ENCODE results near the gene GSTO1. TPM values are rescaled to one million over a fixed set of nuclear protein-coding genes. Genes with fewer than 3 reads are reported as not detected.

The GSTO1 gene
- total and polyA plus RNA-seq, 3 donors from 2014 or later = 10.0 to 35.2 (median 16.4) TPM

DNA sequence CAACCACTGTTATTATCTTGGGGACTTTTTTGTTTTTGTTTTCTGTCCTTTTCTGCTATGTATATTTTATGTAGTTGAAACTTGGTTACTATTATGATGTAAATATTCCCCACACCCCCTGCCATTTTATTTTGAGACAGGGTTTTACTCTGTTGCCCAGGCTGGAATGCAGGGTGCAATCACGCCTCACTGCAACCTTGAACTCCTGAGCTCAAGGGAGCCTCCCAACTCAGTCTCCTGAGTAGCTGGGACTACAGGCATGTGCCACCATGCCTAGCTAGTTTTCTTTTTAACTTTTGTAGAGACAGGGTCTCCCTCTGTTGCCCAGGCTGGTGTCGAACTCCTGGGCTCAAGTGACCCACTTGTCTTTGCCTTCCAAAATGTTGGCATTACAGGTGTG is 32.2 kb downstream of the GSTO1 start:
- Histone ChIP-seq H3K36me3 (ENCODE audit: low read depth, missing control alignments) (no peaks in the 10 kb centered on the region), H3K4me1 (peaks cover 4% of the 10 kb centered on the region), H3K27me3 (no peaks in the 10 kb centered on the region), H3K27ac (no peak overlapping the region), H3K4me3 (no peak overlapping the region), H3K9me3 (no peaks in the 10 kb centered on the region)
- TF ChIP-seq POLR2A (IDR thresholded peaks at IDR 0.05) = no peak
- TF ChIP-seq, protein P1, sequence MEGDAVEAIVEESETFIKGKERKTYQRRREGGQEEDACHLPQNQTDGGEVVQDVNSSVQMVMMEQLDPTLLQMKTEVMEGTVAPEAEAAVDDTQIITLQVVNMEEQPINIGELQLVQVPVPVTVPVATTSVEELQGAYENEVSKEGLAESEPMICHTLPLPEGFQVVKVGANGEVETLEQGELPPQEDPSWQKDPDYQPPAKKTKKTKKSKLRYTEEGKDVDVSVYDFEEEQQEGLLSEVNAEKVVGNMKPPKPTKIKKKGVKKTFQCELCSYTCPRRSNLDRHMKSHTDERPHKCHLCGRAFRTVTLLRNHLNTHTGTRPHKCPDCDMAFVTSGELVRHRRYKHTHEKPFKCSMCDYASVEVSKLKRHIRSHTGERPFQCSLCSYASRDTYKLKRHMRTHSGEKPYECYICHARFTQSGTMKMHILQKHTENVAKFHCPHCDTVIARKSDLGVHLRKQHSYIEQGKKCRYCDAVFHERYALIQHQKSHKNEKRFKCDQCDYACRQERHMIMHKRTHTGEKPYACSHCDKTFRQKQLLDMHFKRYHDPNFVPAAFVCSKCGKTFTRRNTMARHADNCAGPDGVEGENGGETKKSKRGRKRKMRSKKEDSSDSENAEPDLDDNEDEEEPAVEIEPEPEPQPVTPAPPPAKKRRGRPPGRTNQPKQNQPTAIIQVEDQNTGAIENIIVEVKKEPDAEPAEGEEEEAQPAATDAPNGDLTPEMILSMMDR (IDR thresholded peaks at IDR 0.05) = no peak
- DNase-seq = no peak
- WGBS, 2 donors = 80 to 84% methylated on average over 2 of the region's 2 CpGs
- intact Hi-C loops (cut with DNase I; ENCODE audit: low total_unique reads) = no loop called here

DNA sequence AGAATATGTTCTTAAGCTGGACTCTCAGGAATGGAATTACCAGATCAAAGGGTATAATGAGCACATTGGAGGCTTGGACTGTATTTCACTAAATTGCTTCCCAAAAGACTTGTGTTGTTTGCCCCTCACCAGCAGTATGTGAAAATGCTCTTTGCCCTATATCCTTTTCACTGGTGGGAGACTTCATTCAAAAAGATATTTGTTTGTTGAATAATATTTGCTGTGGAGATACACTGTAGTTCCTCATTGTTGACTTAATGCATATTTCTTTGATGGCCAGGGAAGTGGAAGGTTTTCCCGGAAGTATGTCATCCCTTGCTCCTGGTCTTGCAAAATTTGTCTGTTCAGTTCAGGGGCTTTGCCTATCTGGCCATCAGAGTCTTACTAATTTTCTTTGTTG is 33.7 kb downstream of the GSTO1 start:
- no peak for TF ChIP-seq POLR2A (IDR thresholded peaks at IDR 0.05)
- TF ChIP-seq, protein P1 (IDR thresholded peaks at IDR 0.05) = no peak
- H3K27ac ChIP-seq = no peak overlapping the region
- H3K9me3 ChIP-seq = no peaks in the 10 kb centered on the region
- WGBS, 2 donors = 58 to 76% methylated on average over 1 of the region's 1 CpG
- no peak for DNase-seq
- H3K27me3 ChIP-seq = no peaks in the 10 kb centered on the region
- H3K4me3 ChIP-seq = no peak overlapping the region
- H3K36me3 ChIP-seq (ENCODE audit: low read depth, missing control alignments) = no peaks in the 10 kb centered on the region
- intact Hi-C loops (cut with DNase I; ENCODE audit: low total_unique reads) = no loop called here
- H3K4me1 ChIP-seq = peaks cover 4% of the 10 kb centered on the region

DNA sequence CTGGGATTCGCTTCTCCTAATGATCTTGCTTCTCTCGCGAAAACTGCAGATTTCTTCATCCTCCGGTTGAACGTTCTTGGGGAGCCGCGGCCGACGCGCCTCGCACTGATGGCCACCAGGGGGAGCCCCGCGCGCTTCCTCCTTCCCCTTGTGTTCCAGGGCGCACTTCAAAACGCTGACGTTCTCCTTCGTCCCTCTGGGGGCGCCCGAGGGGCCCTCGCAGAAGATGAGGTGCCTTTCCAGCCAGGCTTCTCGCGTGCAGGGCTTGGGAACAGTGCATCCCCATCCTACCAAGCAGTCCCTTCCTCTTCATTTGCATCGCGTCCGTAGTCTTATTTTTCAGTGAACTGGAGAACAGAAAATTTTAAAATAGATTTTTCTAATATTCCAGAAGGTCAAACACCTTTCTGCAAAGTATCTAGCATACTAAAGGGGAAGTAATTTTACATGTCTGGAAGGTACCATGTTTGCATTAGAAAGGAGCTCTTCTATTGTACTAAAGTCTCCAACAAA is 36.8 kb downstream of the GSTO1 start:
- 0 to 1% methylated on average over 22 to 26 of the region's 26 CpGs for WGBS, 2 donors
- Histone ChIP-seq H3K9me3 (no peaks in the 10 kb centered on the region), H3K27me3 (no peaks in the 10 kb centered on the region), H3K36me3 (ENCODE audit: low read depth, missing control alignments) (no peaks in the 10 kb centered on the region), H3K27ac (no peak overlapping the region), H3K4me3 (no peak overlapping the region), H3K4me1 (peaks cover 4% of the 10 kb centered on the region)
- DNase-seq = peak; percentile 94
- no peak for TF ChIP-seq POLR2A (IDR thresholded peaks at IDR 0.05)
- TF ChIP-seq, protein P1 (IDR thresholded peaks at IDR 0.05) = peak; percentile 99 to 100 (median 99)
- intact Hi-C loops (cut with DNase I; ENCODE audit: low total_unique reads) = loop anchor here (5.0 kb wide), 1 partner anchor 61 kb away; the partner anchor contains the start of gene CFAP58

DNA sequence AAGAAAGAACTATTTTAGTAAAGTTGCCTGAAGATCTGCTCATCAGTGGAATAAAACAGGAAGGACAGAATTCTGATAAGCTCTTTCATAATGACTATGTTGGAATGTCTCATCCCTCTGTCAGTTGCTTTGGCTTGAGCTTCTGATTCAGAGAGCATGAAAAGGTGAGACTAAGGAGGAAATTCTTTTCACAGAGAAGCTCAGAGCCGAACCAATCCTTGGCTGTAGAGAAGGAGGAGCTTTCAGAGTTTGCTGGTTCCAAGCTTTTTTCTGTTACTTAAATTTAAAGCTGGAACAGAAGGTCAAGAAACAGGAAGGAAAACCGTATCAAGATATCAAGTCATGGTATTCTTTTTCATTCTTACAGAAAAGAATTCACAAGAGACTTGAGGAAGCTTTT is 38.3 kb downstream of the GSTO1 start:
- Histone ChIP-seq H3K4me3 (no peak overlapping the region), H3K9me3 (no peaks in the 10 kb centered on the region), H3K27me3 (no peaks in the 10 kb centered on the region), H3K36me3 (ENCODE audit: low read depth, missing control alignments) (no peaks in the 10 kb centered on the region), H3K4me1 (peaks cover 4% of the 10 kb centered on the region), H3K27ac (peak overlapping the region in 1 of 2 donors; percentile 2)
- no peak for TF ChIP-seq POLR2A (IDR thresholded peaks at IDR 0.05)
- TF ChIP-seq, protein P1 (IDR thresholded peaks at IDR 0.05) = no peak
- no peak for DNase-seq
- 40 to 48% methylated on average over 2 of the region's 2 CpGs for WGBS, 2 donors
- intact Hi-C loops (cut with DNase I; ENCODE audit: low total_unique reads) = loop anchor here (5.0 kb wide), 1 partner anchor 59 kb away; the partner anchor contains the start of gene CFAP58

DNA sequence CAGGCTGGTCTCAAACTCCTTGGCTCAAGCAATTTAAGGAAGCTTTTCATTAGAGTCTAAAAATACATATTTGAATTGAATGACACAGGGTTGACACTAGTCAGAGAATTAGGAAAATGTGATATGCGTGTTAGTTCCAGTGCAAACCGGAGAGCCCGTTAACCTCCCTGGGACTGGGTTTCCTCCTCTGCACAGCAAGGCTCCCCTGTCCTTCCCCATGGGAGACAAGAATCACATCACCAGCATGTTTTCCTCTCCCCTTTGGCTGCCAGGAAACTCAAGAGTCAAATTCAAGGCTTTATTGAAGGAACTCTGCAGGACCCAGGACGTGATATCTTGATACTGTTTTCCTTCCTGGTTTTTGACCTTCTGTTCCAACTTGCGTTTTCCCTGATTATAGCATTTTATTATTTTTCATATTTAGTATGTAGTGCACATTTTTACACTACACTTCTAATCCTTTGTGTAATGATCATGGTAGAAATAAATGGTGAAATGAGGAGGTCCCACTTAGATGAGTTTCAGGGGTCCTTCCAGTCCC is 39.2 kb downstream of the GSTO1 start:
- intact Hi-C loops (cut with DNase I; ENCODE audit: low total_unique reads) = loop anchor here (5.0 kb wide), 1 partner anchor 58 kb away; the partner anchor contains the start of gene CFAP58
- no peaks in the 10 kb centered on the region for H3K27me3 ChIP-seq
- no peak overlapping the region for H3K4me3 ChIP-seq
- no peaks in the 10 kb centered on the region for H3K36me3 ChIP-seq (ENCODE audit: low read depth, missing control alignments)
- no peaks in the 10 kb centered on the region for H3K9me3 ChIP-seq
- no peak overlapping the region for H3K27ac ChIP-seq
- H3K4me1 ChIP-seq = peaks cover 4% of the 10 kb centered on the region
- TF ChIP-seq, protein P1 (IDR thresholded peaks at IDR 0.05) = no peak
- no peak for TF ChIP-seq POLR2A (IDR thresholded peaks at IDR 0.05)
- WGBS, 2 donors = 79 to 82% methylated on average over 5 of the region's 5 CpGs
- no peak for DNase-seq

All from testis (tissue), 3 donors.